PC-3 (cell line): ENCODE data around the gene EXOC4. TPM values are rescaled to one million over a fixed set of nuclear protein-coding genes. Genes with fewer than 3 reads are reported as not detected.

Experiments used
- ATAC-seq: fragments of 200-7000 bp; cut with Tn5 transposase; 2 replicates; pipeline ENCODE4 v1.9.1; 2020; ENCODE audit warnings: mild to moderate bottlenecking, moderate library complexity
- BruUV-seq: library from RNA; stranded (reverse); fragments of 400-500 nt; replicated peaks from 2 replicates; lab custom pipeline; 2021; lab: Mats Ljungman, UMichigan
- CTCF ChIA-PET: fragments of 300-600 bp; sonication (Branson Sonifier 250); formaldehyde crosslinking; loops from one replicate; lab custom pipeline; 2022; ENCODE audit warnings: antibody characterized with exemption; lab: Charles Lee
- POLR2A ChIA-PET: fragments of 300-600 bp; sonication (Branson Sonifier 250); formaldehyde crosslinking; loops from one replicate; lab custom pipeline; 2022; ENCODE audit warnings: antibody characterized with exemption; ENCODE audit not compliant: unreplicated experiment; lab: Charles Lee
- DNase-seq: peaks from one replicate; pipeline ENCODE4 v3.0.0-alpha.2; 2015
- H2AFZ ChIP-seq: fragments of 300-600 bp; sonication (generic); 2 replicates; pipeline ENCODE4 v1.6.0; 2016; ENCODE audit warnings: antibody characterized with exemption, low read length
- H3F3A ChIP-seq: fragments of 300-600 bp; sonication (generic); one replicate; pipeline ENCODE4 v1.6.0; 2017; ENCODE audit warnings: antibody characterized with exemption, low read length, control low read depth, mild to moderate bottlenecking; ENCODE audit not compliant: unreplicated experiment
- H3K27ac ChIP-seq: fragments of 300-600 bp; sonication (generic); 2 replicates; pipeline ENCODE4 v1.5.1; 2016; ENCODE audit warnings: mild to moderate bottlenecking, low read length
- H3K27me3 ChIP-seq: fragments of 300-600 bp; sonication (generic); 2 replicates; pipeline ENCODE4 v1.6.1; 2016; ENCODE audit warnings: low read length, mixed read lengths
- H3K36me3 ChIP-seq: fragments of 300-600 bp; sonication (generic); 2 replicates; pipeline ENCODE4 v1.6.1; 2016; ENCODE audit warnings: low read depth, mixed run types, low read length, mixed read lengths
- H3K4me1 ChIP-seq: fragments of 300-600 bp; sonication (generic); 2 replicates; pipeline ENCODE4 v1.5.1; 2016; ENCODE audit warnings: low read length; ENCODE audit not compliant: insufficient read depth
- H3K4me2 ChIP-seq: fragments of 300-600 bp; sonication (generic); 2 replicates; pipeline ENCODE4 v1.6.0; 2016; ENCODE audit warnings: low read length
- H3K4me3 ChIP-seq: fragments of 300-600 bp; sonication (generic); 2 replicates; pipeline ENCODE4 v1.5.1; 2016; ENCODE audit warnings: mild to moderate bottlenecking, low read length, mixed read lengths
- H3K79me2 ChIP-seq: fragments of 300-600 bp; sonication (generic); 2 replicates; pipeline ENCODE4 v1.6.1; 2017; ENCODE audit warnings: low read length, mixed read lengths
- H3K9ac ChIP-seq: fragments of 300-600 bp; sonication (generic); 2 replicates; pipeline ENCODE4 v1.6.0; 2016; ENCODE audit warnings: mild to moderate bottlenecking, low read length
- H3K9me2 ChIP-seq: fragments of 300-600 bp; sonication (generic); replicated peaks from 2 replicates; pipeline ENCODE4 v1.6.1; 2016; ENCODE audit warnings: mixed run types, low read length, mixed read lengths
- H3K9me3 ChIP-seq: fragments of 300-600 bp; sonication (generic); 2 replicates; pipeline ENCODE4 v1.6.1; 2016; ENCODE audit warnings: low read length, mixed read lengths
- H4K20me1 ChIP-seq: fragments of 300-600 bp; sonication (generic); 2 replicates; pipeline ENCODE4 v1.6.1; 2016; ENCODE audit warnings: low read length, mixed read lengths
- EZH2 ChIP-seq: fragments of 300-600 bp; sonication (generic); IDR thresholded peaks from one replicate; pipeline ENCODE4 v1.6.1; 2017; ENCODE audit warnings: antibody characterized with exemption, mild to moderate bottlenecking, low read length; ENCODE audit not compliant: unreplicated experiment
- EZH2phosphoT487 ChIP-seq: fragments of 300-600 bp; sonication (generic); IDR thresholded peaks from 2 replicates; pipeline ENCODE4 v1.6.1; 2018; ENCODE audit warnings: mild to moderate bottlenecking, antibody characterized with exemption, low read length, borderline replicate concordance
- intact Hi-C: fragments of 100-400 bp; cut with micrococcal nuclease; formaldehyde crosslinking; loops from 2 replicates; pipeline ENCODE4 v1.9.0; 2023
- total RNA-seq: library from RNA; depleted of rRNA; stranded (reverse); fragments of >200 nt; gene quantifications from 2 replicates; pipeline ENCODE4 v1.2.3, GENCODE V29; 2014
- TF ChIP-seq, protein P1 (sequence below): fragments of 300-600 bp; sonication (generic); conservative IDR thresholded peaks from 2 replicates; pipeline ENCODE4 v1.5.1; 2017; ENCODE audit warnings: antibody characterized with exemption, low read depth, mild to moderate bottlenecking, low read length

Gene EXOC4
- total RNA-seq, 1 experiment from 2014 or later, result 43.5 TPM

DNA sequence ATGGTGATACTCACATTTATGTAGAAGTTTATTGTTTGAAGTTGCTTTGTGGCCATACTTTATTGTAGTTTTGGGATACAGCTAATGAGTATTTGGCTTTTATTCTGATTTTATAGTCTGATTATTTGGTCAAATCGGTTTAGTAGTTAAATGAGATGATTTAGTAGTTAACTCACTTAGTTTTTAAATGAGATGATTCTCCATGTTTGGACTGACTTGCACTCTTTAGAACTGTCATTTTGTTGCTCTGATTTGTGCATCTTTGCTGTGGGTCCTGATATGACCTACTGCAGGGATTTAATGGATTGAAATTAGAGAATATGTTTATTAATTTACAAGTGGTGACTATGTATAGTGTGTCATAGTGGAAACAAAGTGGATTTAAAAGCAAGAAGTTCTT lies 44.2 kb downstream of the EXOC4 start:
- POLR2A ChIA-PET, result no interaction called here
- Histone ChIP-seq H3F3A (no peaks in the 10 kb centered on the region), H3K4me2 (no peak overlapping the region), H3K4me1 (no peaks in the 10 kb centered on the region), H3K36me3 (0 out of 2 replicates have a peak, but pooled peaks cover 3% of the 10 kb centered on the region), H3K9ac (no peak overlapping the region), H3K9me2 (no peaks in the 10 kb centered on the region), H3K4me3 (no peak overlapping the region), H3K27ac (no peak overlapping the region), H2AFZ (no peak overlapping the region), H3K27me3 (no peaks in the 10 kb centered on the region), H3K9me3 (no peaks in the 10 kb centered on the region), H3K79me2 (no peaks in the 10 kb centered on the region), H4K20me1 (no peaks in the 10 kb centered on the region)
- intact Hi-C loops, result no loop called here
- CTCF ChIA-PET, result no interaction called here
- ATAC-seq, result no peak
- no peak for DNase-seq
- TF ChIP-seq, protein P1, sequence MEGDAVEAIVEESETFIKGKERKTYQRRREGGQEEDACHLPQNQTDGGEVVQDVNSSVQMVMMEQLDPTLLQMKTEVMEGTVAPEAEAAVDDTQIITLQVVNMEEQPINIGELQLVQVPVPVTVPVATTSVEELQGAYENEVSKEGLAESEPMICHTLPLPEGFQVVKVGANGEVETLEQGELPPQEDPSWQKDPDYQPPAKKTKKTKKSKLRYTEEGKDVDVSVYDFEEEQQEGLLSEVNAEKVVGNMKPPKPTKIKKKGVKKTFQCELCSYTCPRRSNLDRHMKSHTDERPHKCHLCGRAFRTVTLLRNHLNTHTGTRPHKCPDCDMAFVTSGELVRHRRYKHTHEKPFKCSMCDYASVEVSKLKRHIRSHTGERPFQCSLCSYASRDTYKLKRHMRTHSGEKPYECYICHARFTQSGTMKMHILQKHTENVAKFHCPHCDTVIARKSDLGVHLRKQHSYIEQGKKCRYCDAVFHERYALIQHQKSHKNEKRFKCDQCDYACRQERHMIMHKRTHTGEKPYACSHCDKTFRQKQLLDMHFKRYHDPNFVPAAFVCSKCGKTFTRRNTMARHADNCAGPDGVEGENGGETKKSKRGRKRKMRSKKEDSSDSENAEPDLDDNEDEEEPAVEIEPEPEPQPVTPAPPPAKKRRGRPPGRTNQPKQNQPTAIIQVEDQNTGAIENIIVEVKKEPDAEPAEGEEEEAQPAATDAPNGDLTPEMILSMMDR, result no peak
- TF ChIP-seq EZH2, result no peak
- no peak for TF ChIP-seq EZH2phosphoT487
- BruUV-seq, result no TSS peak

DNA sequence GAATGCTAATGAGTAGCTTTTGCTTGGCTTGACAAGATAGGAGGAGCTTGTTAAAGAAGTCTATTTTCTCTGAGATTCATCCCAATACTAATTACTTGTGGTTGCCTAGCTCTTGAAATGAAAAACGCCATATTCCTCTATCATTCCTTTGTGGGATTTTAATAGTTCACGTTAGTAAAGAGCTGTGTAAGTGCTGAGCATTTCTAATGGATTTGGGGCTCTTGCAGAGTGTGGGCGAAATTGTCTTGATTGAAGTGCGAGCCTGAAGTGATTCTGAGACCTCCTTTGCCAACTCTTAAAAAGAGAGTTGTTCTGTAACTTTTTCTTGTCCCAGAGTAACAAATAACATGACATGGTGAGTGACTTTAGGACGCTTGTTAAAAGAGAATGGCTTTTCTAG lies 45.2 kb downstream of the EXOC4 start:
- BruUV-seq, result no TSS peak
- H4K20me1 ChIP-seq, result no peaks in the 10 kb centered on the region
- no peak for DNase-seq
- intact Hi-C loops, result no loop called here
- no peaks in the 10 kb centered on the region for H3F3A ChIP-seq
- H3K79me2 ChIP-seq, result no peaks in the 10 kb centered on the region
- ATAC-seq, result no peak
- no peak overlapping the region for H2AFZ ChIP-seq
- 0 out of 2 replicates have a peak, but pooled peaks cover 3% of the 10 kb centered on the region for H3K36me3 ChIP-seq
- H3K9ac ChIP-seq, result no peak overlapping the region
- H3K27ac ChIP-seq, result no peak overlapping the region
- H3K9me2 ChIP-seq, result no peaks in the 10 kb centered on the region
- TF ChIP-seq, protein P1, result no peak
- TF ChIP-seq EZH2 (no peak), EZH2phosphoT487 (no peak)
- ChIA-PET POLR2A (no interaction called here), CTCF (no interaction called here)
- H3K4me2 ChIP-seq, result no peak overlapping the region
- H3K4me1 ChIP-seq, result no peaks in the 10 kb centered on the region
- H3K9me3 ChIP-seq, result no peaks in the 10 kb centered on the region
- no peak overlapping the region for H3K4me3 ChIP-seq
- H3K27me3 ChIP-seq, result no peaks in the 10 kb centered on the region

- intact Hi-C loops, result no loop called here
- Histone ChIP-seq H3K4me3 (no peak overlapping the region), H4K20me1 (no peaks in the 10 kb centered on the region), H3K4me2 (no peak overlapping the region), H3K27ac (no peak overlapping the region), H3K9me3 (no peaks in the 10 kb centered on the region), H3K9me2 (no peaks in the 10 kb centered on the region), H3K4me1 (no peaks in the 10 kb centered on the region), H3K9ac (no peak overlapping the region), H3F3A (no peaks in the 10 kb centered on the region), H3K36me3 (0 out of 2 replicates have a peak, but pooled peaks cover 3% of the 10 kb centered on the region), H3K79me2 (no peaks in the 10 kb centered on the region), H3K27me3 (no peaks in the 10 kb centered on the region), H2AFZ (no peak overlapping the region)
- ChIA-PET POLR2A (interaction anchor here (0.7 kb wide), 1 partner anchor 1374 kb away, joined by 3 read pairs; no protein-coding TSS in a partner anchor), CTCF (no interaction called here)
- no peak for DNase-seq
- TF ChIP-seq, protein P1, result no peak
- TF ChIP-seq EZH2 (no peak), EZH2phosphoT487 (no peak)
- ATAC-seq, result no peak
- BruUV-seq, result no TSS peak
Observed at GRCh38 chr7:133299676-133300075, 46.8 kb downstream of the EXOC4 start.
